Measurements from ENCODE around the gene SLCO3A1.

DNA sequence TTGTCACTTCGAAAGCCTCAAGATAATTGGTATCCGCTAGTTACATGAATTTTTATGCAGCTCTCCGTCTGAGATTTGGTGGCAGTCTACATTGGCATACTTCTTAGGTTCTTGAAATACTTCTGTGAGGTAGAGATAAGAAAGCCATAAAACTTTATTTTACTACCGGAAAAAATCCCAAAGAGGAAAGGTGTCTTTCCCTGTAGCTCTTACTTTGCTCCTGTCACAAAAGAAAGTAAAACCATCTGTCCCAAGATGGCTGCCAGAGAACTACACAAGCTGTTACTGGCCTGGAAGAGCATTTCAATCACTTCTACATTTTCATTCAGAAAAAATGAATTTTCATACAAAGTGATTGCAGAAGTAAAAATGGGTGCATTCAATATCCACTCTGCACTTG is 325.4 kb downstream of the SLCO3A1 start:
- TF ChIP-seq, protein P1, sequence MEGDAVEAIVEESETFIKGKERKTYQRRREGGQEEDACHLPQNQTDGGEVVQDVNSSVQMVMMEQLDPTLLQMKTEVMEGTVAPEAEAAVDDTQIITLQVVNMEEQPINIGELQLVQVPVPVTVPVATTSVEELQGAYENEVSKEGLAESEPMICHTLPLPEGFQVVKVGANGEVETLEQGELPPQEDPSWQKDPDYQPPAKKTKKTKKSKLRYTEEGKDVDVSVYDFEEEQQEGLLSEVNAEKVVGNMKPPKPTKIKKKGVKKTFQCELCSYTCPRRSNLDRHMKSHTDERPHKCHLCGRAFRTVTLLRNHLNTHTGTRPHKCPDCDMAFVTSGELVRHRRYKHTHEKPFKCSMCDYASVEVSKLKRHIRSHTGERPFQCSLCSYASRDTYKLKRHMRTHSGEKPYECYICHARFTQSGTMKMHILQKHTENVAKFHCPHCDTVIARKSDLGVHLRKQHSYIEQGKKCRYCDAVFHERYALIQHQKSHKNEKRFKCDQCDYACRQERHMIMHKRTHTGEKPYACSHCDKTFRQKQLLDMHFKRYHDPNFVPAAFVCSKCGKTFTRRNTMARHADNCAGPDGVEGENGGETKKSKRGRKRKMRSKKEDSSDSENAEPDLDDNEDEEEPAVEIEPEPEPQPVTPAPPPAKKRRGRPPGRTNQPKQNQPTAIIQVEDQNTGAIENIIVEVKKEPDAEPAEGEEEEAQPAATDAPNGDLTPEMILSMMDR (IDR thresholded peaks at IDR 0.05) = no peak
- TF ChIP-seq POLR2AphosphoS5 (IDR thresholded peaks at IDR 0.05) = no peak
- no peak for TF ChIP-seq POLR2A (IDR thresholded peaks at IDR 0.05)
